ENCODE measurements around the gene RPL13.
"Not testable (repeated sequence)": the region's sequence is repeated elsewhere in the genome, so short reads cannot be mapped to it uniquely, and the experiment has no call there.

Gene RPL13

GRCh38 chr16:89579351-89579750, 18.9 kb downstream of the RPL13 start:
- DNase-seq, result no peak

DNA sequence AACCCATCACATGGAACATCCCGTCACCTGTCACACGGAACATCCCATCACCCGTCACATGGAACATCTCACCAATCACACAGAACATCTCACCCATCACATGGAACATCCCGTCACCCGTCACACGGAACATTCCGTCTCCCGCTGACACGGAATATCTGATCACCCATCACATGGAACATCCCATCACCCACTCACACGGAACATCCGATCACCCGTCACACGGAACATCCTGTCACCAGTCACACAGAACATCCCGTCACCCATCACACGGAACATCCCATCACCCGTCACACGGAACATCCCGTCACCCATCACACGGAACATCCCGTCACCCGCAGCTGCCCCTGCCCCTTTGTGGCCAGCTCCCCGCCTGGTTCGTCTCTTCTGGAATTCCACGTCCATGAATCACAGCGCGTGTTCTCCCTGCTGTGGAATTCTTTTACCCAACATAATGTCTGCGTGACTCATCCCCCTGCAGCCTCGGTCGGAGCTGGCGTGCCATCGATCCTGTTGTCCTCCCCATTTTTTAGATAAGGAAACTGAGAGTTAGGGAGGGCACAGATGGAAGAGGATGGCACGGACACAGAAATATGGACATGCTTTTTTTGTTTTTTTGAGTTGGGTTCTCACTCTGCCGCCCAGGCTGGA, 20.7 kb downstream of the RPL13 start:
- no peak for DNase-seq

- no peak for DNase-seq
These were observed 21.5 kb downstream of the RPL13 start for GRCh38 chr16:89581861-89582563.

DNA sequence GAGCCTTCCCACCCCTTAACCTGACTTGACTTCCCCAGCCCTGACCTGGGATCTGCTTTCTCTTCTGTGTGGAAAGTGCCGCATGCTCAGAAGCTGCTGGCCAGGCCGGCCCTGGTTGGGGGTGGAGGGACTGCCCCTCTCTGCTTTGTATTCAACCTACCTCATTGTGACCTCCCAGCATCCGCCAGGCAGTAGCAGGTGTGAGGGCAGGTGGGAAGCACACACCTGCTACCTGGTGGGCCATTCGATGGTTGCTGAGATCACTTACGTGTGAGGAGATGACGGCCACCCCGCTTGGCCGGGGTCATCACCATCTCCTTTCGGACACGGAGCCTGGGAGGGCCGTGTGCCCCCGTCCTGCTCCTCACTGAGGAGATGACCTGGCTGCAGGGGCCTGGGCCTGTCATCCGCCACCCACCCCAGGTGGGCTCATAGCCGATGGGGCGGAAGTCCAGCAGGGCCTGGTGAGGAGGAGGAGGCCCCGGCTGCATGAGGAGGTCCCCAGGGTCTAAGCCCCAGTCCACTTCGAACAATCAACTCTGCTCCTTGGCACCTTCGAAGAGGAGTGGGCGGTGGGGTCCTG, 22.2 kb downstream of the RPL13 start:
- DNase-seq, result no peak

- no peak for DNase-seq
These were observed 22.9 kb downstream of the RPL13 start for GRCh38 chr16:89583197-89583894.

GRCh38 chr16:89583895-89584644, 23.6 kb downstream of the RPL13 start:
- DNase-seq, result no peak

- no peak for DNase-seq
These were observed 24.5 kb downstream of the RPL13 start for GRCh38 chr16:89584768-89585549.

DNA sequence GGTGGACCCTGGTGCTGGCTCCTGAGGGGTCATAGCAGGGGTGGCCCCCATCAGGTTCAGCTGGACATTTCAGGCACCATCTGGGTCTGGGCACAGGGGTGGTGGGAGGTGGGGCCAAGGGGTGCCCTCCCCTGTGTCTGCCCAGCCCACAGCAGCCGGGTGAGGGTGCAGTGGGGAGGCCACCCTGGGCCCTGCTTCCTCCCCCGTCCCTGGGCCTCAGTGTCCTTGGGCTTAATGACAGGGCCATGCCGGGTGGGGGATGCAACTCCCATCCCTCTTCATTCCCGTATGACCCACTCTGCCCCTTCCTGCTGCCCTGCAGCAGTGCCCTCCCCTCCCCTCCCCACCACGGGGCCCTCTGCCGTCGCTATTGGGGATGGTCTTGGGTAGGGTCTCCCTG, 25.7 kb downstream of the RPL13 start:
- DNase-seq, result no peak

- DNase-seq, result no peak
These were observed 26.4 kb downstream of the RPL13 start for GRCh38 chr16:89586853-89587252.

DNA sequence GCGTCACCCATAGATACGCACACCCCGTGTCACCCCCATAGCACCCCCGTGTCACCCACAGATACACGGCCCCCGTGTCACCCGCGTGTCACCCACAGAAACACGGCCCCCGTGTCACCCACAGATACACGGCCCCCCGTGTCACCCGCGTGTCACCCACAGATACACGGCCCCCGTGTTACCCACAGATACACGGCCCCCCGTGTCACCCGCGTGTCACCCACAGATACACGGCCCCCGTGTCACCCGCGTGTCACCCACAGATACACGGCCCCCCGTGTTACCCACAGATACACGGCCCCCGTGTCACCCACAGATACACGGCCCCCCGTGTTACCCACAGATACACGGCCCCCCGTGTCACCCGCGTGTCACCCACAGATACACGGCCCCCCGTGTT, 27.2 kb downstream of the RPL13 start:
- not testable (repeated sequence) for DNase-seq

DNA sequence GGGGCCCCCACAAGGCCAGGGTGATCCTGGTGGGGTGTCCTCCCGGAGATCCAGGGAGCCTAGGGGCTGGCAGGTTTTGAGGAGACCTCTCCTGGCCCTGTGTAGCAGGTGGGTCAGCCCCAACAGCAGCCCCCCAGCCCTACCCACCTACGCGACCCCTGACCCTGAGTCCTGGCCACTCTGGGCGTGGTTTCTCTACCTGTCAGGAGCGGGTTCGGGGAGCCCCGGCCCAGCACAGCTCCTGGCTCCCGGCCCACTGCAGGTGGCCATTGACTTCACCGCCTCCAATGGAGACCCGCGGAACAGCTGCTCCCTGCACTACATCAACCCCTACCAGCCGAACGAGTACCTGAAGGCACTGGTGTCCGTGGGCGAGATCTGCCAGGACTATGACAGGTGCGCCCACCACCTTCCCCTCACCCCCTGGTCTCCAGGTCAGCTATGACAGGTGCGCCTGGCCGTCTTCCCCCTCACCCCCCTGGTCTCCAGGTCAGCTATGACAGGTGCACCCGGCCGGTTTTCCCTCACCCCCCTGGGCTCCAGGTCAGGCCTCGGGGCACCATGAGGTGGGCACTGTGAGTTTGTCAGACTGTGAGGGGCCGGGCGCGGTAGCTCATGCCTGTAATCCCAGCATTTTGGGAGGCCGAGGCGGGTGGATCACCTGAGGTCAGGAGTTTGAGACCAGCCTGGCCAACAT, 28.1 kb downstream of the RPL13 start:
- no peak for DNase-seq

DNA sequence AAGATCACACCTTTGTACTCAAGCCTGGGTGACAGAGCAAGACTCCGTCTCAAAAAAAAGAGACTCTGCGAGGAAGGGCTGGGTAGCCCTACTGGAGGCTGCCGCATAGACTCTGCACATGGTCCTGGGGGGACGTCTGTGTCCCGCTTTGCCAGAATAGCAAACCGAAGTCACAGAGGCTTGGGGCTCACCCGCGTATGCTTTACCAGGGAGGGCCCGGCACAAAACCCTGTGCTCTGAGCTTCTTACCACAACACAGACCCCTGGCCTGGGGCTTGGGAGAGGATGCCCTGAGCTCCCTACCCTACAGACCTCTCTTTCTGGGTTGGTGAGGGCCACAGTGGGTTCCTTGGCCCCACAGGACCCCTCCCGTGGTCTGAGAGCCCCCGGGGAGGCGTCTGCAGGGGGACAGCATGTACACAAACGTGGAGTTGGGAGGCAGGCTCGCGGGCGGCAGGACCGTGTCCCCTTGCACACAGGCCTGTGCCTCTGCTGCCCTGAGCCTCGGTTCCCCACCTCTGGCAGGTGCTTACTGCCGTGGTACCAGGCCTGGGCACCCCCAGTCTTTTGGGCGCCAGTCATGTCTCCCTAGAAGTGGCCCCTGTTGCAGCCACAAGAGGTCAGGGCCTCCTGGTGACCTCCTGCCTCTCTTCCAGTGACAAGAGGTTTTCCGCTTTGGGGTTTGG, 28.9 kb downstream of the RPL13 start:
- DNase-seq, result no peak

DNA sequence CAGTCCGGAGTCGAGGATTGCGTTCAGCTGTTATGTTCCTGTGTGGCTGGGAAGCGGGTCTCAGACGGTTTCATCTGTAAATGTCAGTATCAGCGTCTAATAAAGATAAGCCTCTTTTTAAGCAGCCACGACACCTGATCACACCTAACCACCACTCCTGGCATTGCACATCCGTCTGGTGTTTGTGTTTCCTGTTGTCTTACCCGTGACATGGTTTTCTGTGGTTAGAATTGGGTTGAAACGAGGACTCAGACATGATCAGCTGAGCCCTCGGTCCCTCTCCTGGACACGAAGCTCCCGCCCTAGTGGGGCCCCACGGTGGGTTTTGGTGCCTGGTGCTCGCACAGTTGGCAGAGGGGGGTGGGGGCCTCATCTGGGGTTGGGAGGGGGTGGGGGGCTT, 33.4 kb downstream of the RPL13 start:
- DNase-seq, result no peak

- no peak for DNase-seq
These were observed 35.0 kb downstream of the RPL13 start for GRCh38 chr16:89595330-89596060.

- DNase-seq, result no peak
These were observed 35.7 kb downstream of the RPL13 start for GRCh38 chr16:89596061-89596689.

DNA sequence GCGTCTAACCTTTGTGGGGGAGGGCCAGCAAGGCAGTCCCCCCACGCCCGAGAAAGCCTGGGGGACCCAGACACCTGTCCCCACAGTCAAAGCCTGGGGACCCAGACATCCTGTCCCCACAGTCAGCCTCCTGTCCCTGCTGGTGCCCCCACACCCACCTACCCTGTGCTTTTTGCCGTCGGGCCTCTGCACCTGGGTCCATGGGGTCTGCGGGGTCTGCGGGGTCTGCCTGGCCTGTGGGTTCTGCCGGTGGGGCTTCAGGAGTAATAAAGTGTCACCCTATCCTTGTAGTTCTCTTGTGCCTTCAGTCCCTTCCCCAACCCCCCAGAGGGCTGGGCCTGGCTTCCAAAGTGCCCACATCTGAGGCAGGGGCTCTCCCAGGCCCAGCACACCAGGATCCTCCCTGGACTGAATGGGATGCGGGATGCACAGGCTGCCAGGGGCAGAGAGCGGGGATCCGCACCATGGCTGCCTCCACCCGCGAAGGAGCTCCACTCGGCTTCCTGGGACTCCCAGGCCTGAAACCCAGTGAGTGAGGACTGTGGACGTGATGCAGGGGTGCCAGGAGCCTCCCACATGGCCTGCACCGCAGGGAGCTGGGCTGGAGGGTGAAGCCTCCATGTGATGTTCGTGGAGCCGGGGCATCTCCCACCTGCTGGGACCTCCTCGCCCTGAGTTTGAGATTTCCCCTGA, 36.6 kb downstream of the RPL13 start:
- no peak for DNase-seq

DNA sequence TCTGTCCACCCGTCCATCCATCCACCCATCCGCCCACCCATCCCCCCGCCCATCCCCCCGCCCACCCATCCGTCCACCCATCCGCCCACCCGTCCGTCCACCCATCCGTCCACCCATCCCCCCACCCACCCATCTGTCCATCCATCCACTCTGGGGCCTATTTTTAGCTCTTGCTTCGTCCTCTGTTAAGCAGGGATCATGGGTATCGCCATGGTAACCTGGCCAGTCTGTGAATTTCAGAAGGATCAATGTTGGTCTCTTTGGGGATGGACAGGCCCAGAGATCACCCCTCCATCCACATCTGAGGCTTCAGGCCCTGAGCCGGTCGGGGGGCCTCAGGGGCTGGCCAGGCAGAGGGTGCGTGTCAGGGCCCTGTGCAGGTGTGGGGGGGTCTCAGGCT, 37.7 kb downstream of the RPL13 start:
- DNase-seq, result no peak

DNA sequence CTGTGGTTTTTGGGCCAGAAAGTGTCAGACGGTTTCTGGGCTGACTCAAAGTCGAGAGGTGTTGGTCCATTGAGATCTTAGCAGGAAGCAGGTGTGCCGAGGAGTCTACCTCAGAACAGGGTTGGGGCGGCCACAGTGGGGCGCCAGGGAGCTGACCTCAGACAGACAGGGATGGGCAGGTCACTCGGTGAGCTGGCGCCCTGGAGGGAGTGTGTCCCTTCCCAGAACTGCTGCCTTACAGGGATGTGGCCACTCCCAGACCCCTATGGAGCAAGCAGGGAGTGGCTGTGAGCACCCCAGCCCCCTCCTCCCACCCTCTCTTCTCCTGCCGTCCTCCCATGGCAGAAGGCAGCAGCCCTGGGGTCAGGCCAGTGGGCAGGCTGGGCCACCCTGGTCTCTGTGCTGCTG, 39.0 kb downstream of the RPL13 start:
- no peak for DNase-seq

GRCh38 chr16:89599902-89600301, 39.4 kb downstream of the RPL13 start:
- DNase-seq, result no peak

Data from cortex of kidney (tissue), 1 donor.